Measurements from ENCODE around the gene TBX2.
"Not testable (repeated sequence)": the region's sequence is repeated elsewhere in the genome, so short reads cannot be mapped to it uniquely, and the experiment has no call there.

Gene TBX2

DNA sequence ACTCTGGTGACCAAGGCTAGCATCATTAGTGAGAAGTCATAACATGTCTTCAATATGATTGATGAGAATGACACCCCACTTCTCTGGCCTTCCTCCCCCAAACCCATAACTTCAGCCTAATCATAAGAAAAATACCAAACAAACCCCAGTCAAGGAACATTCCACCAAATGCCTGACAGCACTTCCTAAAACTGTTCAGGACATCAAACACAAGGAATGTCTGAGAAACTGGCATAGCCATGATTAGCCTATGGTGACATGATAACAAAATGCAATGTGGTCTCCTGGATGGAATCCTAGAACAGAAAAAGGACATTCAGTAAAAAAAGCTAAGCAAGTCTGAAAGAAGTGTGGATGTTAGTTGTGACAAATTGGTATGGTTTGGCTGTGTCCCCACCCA, 27.9 kb downstream of the TBX2 start:
- H3K4me3 ChIP-seq (replicated peaks; ENCODE audit: low read depth, low read length), result no peak overlapping the region
- DNase-seq (ENCODE audit: extremely low read depth, low read depth), result no peak
- TF ChIP-seq, protein P1, sequence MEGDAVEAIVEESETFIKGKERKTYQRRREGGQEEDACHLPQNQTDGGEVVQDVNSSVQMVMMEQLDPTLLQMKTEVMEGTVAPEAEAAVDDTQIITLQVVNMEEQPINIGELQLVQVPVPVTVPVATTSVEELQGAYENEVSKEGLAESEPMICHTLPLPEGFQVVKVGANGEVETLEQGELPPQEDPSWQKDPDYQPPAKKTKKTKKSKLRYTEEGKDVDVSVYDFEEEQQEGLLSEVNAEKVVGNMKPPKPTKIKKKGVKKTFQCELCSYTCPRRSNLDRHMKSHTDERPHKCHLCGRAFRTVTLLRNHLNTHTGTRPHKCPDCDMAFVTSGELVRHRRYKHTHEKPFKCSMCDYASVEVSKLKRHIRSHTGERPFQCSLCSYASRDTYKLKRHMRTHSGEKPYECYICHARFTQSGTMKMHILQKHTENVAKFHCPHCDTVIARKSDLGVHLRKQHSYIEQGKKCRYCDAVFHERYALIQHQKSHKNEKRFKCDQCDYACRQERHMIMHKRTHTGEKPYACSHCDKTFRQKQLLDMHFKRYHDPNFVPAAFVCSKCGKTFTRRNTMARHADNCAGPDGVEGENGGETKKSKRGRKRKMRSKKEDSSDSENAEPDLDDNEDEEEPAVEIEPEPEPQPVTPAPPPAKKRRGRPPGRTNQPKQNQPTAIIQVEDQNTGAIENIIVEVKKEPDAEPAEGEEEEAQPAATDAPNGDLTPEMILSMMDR (IDR thresholded peaks at IDR 0.05; ENCODE audit: low read depth, low read length, missing control alignments), result no peak

DNA sequence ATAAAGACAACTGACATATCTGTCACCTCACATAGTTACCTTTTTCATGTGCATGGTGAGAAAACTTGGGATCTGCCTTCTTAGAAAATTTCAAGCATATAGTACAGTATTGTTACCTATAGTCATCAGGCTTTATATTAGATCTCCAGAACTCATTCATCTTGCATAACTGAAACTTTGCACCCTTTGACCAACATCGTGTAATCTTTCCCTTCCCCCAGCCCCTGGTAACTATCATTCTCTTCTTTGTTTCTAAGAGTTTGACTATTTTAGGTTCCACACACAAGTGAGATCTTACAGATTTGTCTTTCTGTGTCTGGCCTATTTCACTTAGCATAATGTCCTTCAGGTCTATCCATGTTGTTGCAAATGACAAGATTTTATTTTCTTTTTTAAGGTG, 29.6 kb downstream of the TBX2 start:
- no peak overlapping the region for H3K4me3 ChIP-seq (replicated peaks; ENCODE audit: low read depth, low read length)
- DNase-seq (ENCODE audit: extremely low read depth, low read depth), result no peak
- TF ChIP-seq, protein P1 (IDR thresholded peaks at IDR 0.05; ENCODE audit: low read depth, low read length, missing control alignments), result no peak

DNA sequence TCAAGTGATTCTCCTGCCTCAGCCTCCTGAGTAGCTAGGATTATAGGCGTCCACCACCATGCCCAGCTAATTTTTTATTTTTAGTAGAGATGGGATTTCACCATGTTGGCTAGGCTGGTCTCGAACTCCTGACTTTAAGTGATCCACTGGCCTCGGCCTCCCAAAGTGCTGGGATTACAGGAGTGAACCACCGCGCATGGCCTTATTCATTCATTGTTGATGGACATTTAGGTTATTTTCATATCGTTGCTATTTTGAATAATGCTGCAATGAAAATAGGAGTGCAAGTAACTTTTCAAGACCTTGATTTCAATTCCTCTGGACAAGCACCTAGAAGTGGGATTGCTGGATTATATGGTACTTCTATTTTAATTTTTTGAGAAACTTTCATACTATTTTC, 30.2 kb downstream of the TBX2 start:
- not testable (repeated sequence) for H3K4me3 ChIP-seq (replicated peaks; ENCODE audit: low read depth, low read length); DNase-seq (ENCODE audit: extremely low read depth, low read depth)

DNA sequence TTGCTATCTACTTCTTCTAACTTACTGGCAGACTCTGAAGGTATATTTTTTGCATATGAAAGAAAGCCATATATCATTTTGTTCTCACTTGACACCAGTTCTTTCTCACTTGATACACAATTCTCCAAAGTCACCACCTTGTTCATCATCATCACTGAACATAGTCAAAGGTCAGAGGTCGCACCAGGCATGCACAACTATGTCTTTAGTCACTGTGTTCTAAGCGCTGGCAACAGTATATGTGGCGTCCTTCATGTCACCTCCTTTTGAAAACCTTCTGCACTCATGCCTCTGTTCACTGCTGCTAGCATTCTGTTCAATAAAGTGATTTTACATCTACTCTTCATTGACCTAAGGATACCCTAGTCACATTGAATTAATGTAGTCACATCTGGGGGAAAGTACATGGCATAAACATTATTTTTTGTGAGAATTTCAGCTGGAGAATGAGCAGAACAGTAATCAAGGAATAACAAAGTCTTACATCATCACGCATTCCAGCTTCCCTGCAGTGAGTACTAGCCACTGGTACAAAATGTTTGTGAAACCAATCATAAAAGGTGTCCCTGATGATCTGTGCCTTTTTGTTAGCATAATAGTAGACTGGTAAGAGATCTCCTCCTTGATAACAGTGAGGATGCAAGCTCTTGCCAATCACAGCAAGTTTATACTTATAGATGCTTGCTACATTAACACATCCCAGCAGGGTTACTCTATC, 32.1 kb downstream of the TBX2 start:
- TF ChIP-seq, protein P1 (IDR thresholded peaks at IDR 0.05; ENCODE audit: low read depth, low read length, missing control alignments), result no peak
- no peak for DNase-seq (ENCODE audit: extremely low read depth, low read depth)
- no peak overlapping the region for H3K4me3 ChIP-seq (replicated peaks; ENCODE audit: low read depth, low read length)

DNA sequence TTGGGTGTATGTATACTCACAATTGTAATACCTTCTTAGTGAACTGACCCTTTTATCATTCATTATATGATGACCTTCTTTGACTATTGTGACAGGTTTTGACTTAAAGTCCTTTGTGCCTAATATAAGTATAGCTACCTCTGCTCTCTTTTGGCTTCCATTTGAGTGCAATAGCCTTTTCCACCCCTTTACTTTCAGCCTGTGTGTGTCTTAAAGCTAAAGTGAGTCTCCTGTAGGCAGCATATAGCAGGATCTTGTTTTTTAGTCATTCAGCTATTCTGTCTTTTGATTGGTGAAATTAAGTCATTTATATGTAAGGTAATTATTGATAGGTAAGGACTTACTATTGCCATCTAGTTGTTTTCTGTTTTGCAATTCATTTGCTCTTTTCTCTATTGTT, 36.6 kb downstream of the TBX2 start:
- DNase-seq (ENCODE audit: extremely low read depth, low read depth), result no peak
- TF ChIP-seq, protein P1 (IDR thresholded peaks at IDR 0.05; ENCODE audit: low read depth, low read length, missing control alignments), result no peak
- H3K4me3 ChIP-seq (replicated peaks; ENCODE audit: low read depth, low read length), result no peak overlapping the region

DNA sequence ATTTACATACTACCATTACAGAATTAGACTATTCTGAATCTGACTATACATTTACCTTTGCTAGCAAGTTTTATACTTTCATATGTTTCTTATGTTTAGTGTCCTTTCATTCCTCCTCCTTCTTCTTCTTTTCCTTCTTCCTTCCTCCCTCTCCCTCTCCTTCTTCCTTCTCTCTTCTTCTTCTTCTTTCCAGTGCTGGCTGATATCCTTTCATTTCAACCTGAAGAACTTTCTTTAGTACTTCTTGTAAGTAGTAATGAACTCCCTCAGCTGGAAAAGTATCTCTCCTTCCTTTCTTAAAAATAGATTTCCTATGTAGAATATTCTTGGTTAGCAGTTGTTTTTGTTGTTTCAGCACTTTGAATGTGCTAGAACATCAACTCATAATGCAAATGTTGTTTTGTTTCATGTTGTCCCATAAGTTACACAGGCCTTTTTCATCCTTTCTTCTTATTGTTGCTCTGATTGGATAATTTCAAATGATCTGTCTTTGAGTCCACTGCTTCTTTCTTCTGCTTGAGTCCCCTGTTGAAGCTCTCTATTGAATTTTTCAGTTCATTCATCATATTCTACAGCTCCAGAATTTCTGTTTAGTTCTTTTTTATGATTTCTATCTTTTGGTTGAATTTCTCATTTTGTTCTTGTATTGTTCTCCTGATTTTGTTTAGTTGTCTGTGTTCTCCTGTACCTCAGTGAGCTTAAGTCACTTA, 37.5 kb downstream of the TBX2 start:
- TF ChIP-seq, protein P1 (IDR thresholded peaks at IDR 0.05; ENCODE audit: low read depth, low read length, missing control alignments), result no peak
- no peak for DNase-seq (ENCODE audit: extremely low read depth, low read depth)
- H3K4me3 ChIP-seq (replicated peaks; ENCODE audit: low read depth, low read length), result no peak overlapping the region

DNA sequence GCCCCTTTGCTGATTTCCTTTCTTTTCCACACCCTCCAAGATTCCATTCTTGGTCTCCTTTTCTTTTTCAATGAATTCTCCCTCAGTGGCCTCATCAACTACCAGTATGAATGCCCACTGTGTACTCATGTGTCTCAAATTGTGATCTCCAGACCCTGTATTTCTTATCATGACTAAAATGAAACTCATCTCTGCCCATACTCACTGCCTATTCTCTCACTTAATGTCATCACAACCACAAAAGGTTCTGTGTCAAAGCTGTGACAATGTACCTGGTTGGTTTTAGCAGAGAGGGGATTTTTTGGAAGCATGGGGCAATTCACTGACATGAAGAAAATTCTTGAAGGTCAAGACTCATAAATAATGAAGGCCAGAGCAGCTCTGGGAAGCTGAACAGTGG, 41.1 kb downstream of the TBX2 start:
- TF ChIP-seq, protein P1 (IDR thresholded peaks at IDR 0.05; ENCODE audit: low read depth, low read length, missing control alignments), result no peak
- no peak overlapping the region for H3K4me3 ChIP-seq (replicated peaks; ENCODE audit: low read depth, low read length)
- no peak for DNase-seq (ENCODE audit: extremely low read depth, low read depth)

DNA sequence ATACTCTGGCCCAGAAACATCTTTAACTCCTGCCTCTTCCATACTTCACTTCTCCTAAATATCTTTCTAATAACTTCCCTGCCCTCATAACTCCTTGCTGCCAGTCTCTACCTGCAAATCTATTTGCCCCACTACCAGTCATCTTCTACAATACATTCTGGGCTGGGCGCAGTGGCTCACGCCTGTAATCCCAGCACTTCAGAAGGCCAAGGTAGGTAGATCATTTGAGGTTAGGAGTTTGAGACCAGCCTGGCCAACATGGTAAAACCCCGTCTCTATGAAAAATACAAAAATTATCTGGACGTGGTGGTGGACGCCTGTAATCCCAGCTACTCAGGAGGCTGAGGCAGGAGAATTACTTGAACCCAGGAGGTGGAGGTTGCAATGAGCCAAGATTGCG, 41.9 kb downstream of the TBX2 start:
- not testable (repeated sequence) for DNase-seq (ENCODE audit: extremely low read depth, low read depth); H3K4me3 ChIP-seq (replicated peaks; ENCODE audit: low read depth, low read length)
